Activated naive CD4-positive, alpha-beta T cell treated with anti-CD3 and anti-CD28 coated beads, Interleukin-2, amount 50 U/mL, for 24 hours (primary cell): Measurements from ENCODE around the gene HS2ST1.

ENCODE experiments used
- H3K27ac Mint-ChIP-seq: one replicate; pipeline ENCODE4 v1.8.0; 2021; ENCODE audit warnings: mild to moderate bottlenecking, mixed read lengths
- H3K27me3 Mint-ChIP-seq: one replicate; pipeline ENCODE4 v1.8.0; 2021; ENCODE audit warnings: mixed read lengths
- H3K36me3 Mint-ChIP-seq: one replicate; pipeline ENCODE4 v1.8.0; 2021; ENCODE audit warnings: mixed read lengths
- H3K4me1 Mint-ChIP-seq: one replicate; pipeline ENCODE4 v1.8.0; 2021; ENCODE audit warnings: mixed read lengths
- H3K4me3 Mint-ChIP-seq: one replicate; pipeline ENCODE4 v1.8.0; 2021; ENCODE audit warnings: mild to moderate bottlenecking, mixed read lengths
- H3K9me3 Mint-ChIP-seq: one replicate; pipeline ENCODE4 v1.8.0; 2021; ENCODE audit warnings: mixed read lengths

The HS2ST1 gene

GRCh38 chr1:87130438-87130837, 216.0 kb downstream of the HS2ST1 start:
- Mint-ChIP-seq H3K27me3 (peaks cover 17% of the 10 kb centered on the region), H3K4me3 (no peak overlapping the region), H3K27ac (no peak overlapping the region), H3K4me1 (peaks cover 6% of the 10 kb centered on the region), H3K36me3 (no peaks in the 10 kb centered on the region), H3K9me3 (no peaks in the 10 kb centered on the region)

DNA sequence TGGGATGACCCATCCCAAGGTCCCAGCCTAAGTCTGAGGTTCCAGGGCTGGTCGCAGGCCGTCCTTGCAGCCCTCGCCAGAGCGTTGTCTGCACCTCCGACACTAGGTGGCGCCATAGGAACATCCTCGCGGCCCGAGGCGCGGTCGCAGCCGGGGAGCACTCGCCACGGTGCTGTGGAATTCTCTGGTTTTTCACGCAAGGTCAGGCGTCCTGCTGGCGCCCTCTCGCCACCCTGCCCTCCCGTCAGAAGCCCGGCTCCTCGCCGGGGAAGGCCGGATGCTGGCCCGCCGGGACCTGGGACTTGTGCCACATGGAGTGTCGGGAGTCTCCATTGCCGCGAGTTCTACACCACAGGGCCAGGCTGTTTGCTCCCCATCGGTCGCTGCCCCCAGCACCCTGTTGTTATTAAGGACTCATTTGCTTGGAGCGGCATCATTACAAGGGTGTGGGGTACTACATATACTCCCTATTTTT, 217.4 kb downstream of the HS2ST1 start:
- Mint-ChIP-seq H3K4me1 (peaks cover 6% of the 10 kb centered on the region), H3K36me3 (no peaks in the 10 kb centered on the region), H3K9me3 (no peaks in the 10 kb centered on the region), H3K4me3 (peak overlapping the region; percentile 84), H3K27ac (no peak overlapping the region), H3K27me3 (peaks cover 13% of the 10 kb centered on the region)

- no peaks in the 10 kb centered on the region for H3K9me3 Mint-ChIP-seq
- peaks cover 13% of the 10 kb centered on the region for H3K27me3 Mint-ChIP-seq
- H3K4me1 Mint-ChIP-seq, result peaks cover 6% of the 10 kb centered on the region
- H3K36me3 Mint-ChIP-seq, result no peaks in the 10 kb centered on the region
- no peak overlapping the region for H3K27ac Mint-ChIP-seq
- peak overlapping the region; percentile 84 for H3K4me3 Mint-ChIP-seq
Observed at GRCh38 chr1:87132284-87132870, 217.9 kb downstream of the HS2ST1 start.

DNA sequence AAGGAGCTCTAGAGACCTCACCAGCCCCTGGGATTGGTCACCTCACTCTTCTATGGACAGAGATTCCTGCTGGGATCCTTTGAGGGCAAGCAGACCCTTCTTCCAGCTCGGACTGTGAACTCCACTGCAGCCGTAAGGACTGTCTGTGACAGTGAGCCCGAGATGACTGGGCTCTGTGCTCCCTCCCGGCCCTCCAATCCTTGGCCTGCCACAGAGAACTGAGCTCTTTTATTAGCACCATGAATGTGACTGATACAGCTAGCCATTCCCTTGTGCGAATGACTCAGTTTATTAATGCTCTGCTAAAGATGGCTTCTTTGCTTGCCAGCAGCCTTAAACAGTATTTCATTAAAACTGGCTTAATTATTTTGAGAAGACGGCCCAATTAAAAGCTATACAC, 219.6 kb downstream of the HS2ST1 start:
- H3K4me1 Mint-ChIP-seq, result peaks cover 6% of the 10 kb centered on the region
- H3K9me3 Mint-ChIP-seq, result no peaks in the 10 kb centered on the region
- peaks cover 13% of the 10 kb centered on the region for H3K27me3 Mint-ChIP-seq
- no peak overlapping the region for H3K4me3 Mint-ChIP-seq
- H3K36me3 Mint-ChIP-seq, result no peaks in the 10 kb centered on the region
- peak overlapping the region; percentile 6 for H3K27ac Mint-ChIP-seq

GRCh38 chr1:87134625-87135328, 220.3 kb downstream of the HS2ST1 start:
- Mint-ChIP-seq H3K27ac (no peak overlapping the region), H3K27me3 (peaks cover 11% of the 10 kb centered on the region), H3K4me1 (peaks cover 6% of the 10 kb centered on the region), H3K4me3 (no peak overlapping the region), H3K9me3 (no peaks in the 10 kb centered on the region), H3K36me3 (no peaks in the 10 kb centered on the region)

GRCh38 chr1:87135329-87135712, 220.9 kb downstream of the HS2ST1 start:
- H3K9me3 Mint-ChIP-seq, result no peaks in the 10 kb centered on the region
- H3K4me3 Mint-ChIP-seq, result no peak overlapping the region
- no peaks in the 10 kb centered on the region for H3K36me3 Mint-ChIP-seq
- peaks cover 11% of the 10 kb centered on the region for H3K27me3 Mint-ChIP-seq
- H3K27ac Mint-ChIP-seq, result no peak overlapping the region
- peaks cover 6% of the 10 kb centered on the region for H3K4me1 Mint-ChIP-seq

- H3K27ac Mint-ChIP-seq, result no peak overlapping the region
- H3K4me1 Mint-ChIP-seq, result peaks cover 3% of the 10 kb centered on the region
- H3K36me3 Mint-ChIP-seq, result no peaks in the 10 kb centered on the region
- H3K9me3 Mint-ChIP-seq, result no peaks in the 10 kb centered on the region
- no peak overlapping the region for H3K4me3 Mint-ChIP-seq
- H3K27me3 Mint-ChIP-seq, result peaks cover 7% of the 10 kb centered on the region
Observed at GRCh38 chr1:87136607-87137341, 222.3 kb downstream of the HS2ST1 start.

DNA sequence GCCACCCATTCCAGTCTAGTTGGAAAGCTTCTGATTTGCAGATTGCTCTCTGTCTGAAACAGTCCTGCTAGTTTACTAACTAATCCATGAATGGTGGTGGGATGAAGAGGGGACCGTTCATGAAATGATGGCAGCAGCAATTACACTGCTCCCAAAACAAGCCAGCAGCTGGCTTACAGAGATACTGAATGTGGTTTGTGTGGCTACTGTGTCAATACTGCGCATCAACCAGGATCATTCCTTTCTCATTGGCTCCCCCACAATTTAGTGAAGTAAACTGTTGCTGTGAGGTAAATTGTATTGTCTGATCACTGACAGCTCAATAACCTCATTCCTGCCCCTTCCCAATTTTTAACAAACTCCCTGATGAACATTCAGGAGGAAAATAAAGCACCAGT, 222.9 kb downstream of the HS2ST1 start:
- Mint-ChIP-seq H3K27ac (no peak overlapping the region), H3K9me3 (no peaks in the 10 kb centered on the region), H3K4me3 (no peak overlapping the region), H3K27me3 (peaks cover 6% of the 10 kb centered on the region), H3K36me3 (no peaks in the 10 kb centered on the region), H3K4me1 (no peaks in the 10 kb centered on the region)

- Mint-ChIP-seq H3K4me3 (no peak overlapping the region), H3K36me3 (no peaks in the 10 kb centered on the region), H3K4me1 (no peaks in the 10 kb centered on the region), H3K9me3 (no peaks in the 10 kb centered on the region), H3K27me3 (peaks cover 5% of the 10 kb centered on the region), H3K27ac (no peak overlapping the region)
Observed at GRCh38 chr1:87140831-87141540, 226.6 kb downstream of the HS2ST1 start.

DNA sequence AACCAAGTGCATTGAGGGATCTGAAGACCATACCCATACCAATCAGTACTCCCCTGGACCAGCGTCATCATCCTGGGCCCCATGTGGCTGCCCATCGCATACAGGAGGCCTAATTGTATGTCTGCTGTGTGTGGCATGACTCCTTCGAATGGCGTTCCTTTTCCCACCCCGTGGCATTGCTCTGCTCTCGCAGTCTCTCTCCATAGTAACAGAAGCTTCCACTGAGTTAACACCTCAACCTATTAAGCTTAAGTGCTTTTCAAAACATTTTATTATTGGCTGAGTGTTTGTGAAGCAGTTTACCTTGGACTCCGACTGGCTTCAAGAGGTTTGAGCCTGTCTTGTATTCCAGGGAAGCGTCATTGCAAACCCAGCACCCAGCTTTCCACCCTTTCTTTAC, 227.1 kb downstream of the HS2ST1 start:
- Mint-ChIP-seq H3K27ac (no peak overlapping the region), H3K27me3 (peaks cover 6% of the 10 kb centered on the region), H3K4me1 (no peaks in the 10 kb centered on the region), H3K9me3 (no peaks in the 10 kb centered on the region), H3K36me3 (no peaks in the 10 kb centered on the region), H3K4me3 (no peak overlapping the region)

- H3K27me3 Mint-ChIP-seq, result peaks cover 6% of the 10 kb centered on the region
- no peaks in the 10 kb centered on the region for H3K9me3 Mint-ChIP-seq
- no peaks in the 10 kb centered on the region for H3K4me1 Mint-ChIP-seq
- H3K27ac Mint-ChIP-seq, result no peak overlapping the region
- H3K36me3 Mint-ChIP-seq, result no peaks in the 10 kb centered on the region
- H3K4me3 Mint-ChIP-seq, result no peak overlapping the region
Observed at GRCh38 chr1:87143413-87144135, 229.1 kb downstream of the HS2ST1 start.

GRCh38 chr1:87144316-87144895, 230.0 kb downstream of the HS2ST1 start:
- no peaks in the 10 kb centered on the region for H3K36me3 Mint-ChIP-seq

GRCh38 chr1:87144981-87145380, 230.5 kb downstream of the HS2ST1 start:
- H3K4me3 Mint-ChIP-seq, result no peak overlapping the region
- no peaks in the 10 kb centered on the region for H3K9me3 Mint-ChIP-seq
- H3K36me3 Mint-ChIP-seq, result no peaks in the 10 kb centered on the region
- H3K27me3 Mint-ChIP-seq, result peaks cover 11% of the 10 kb centered on the region
- H3K27ac Mint-ChIP-seq, result no peak overlapping the region
- no peaks in the 10 kb centered on the region for H3K4me1 Mint-ChIP-seq

More at GRCh38 chr1:87144316-87144895, 230.0 kb downstream of the HS2ST1 start:
- no peaks in the 10 kb centered on the region for H3K4me1 Mint-ChIP-seq
- no peak overlapping the region for H3K27ac Mint-ChIP-seq
- H3K9me3 Mint-ChIP-seq, result no peaks in the 10 kb centered on the region
- no peak overlapping the region for H3K4me3 Mint-ChIP-seq
- peaks cover 9% of the 10 kb centered on the region for H3K27me3 Mint-ChIP-seq

DNA sequence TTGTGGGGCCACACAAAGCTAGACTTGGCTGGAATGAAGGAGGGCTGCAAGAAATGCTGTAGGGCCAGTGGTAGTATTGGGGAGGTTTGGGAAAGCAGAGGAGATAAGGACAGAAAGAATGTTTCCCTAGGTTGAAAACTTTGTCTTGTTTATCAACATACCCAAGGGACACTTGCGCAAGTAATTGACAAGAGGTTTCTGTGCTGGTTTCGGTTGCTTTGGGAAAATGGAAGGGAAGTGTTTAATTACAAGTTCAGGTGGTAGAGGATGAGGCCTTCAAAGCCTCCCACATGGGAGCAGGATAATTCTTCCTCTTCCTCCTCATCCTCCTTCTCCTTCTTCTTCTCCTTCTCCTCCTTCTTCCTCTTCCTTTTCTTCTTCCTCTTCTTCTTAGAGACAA, 232.1 kb downstream of the HS2ST1 start:
- Mint-ChIP-seq H3K36me3 (no peaks in the 10 kb centered on the region), H3K4me1 (peaks cover 5% of the 10 kb centered on the region), H3K4me3 (no peak overlapping the region), H3K9me3 (no peaks in the 10 kb centered on the region), H3K27me3 (peaks cover 15% of the 10 kb centered on the region), H3K27ac (no peak overlapping the region)

DNA sequence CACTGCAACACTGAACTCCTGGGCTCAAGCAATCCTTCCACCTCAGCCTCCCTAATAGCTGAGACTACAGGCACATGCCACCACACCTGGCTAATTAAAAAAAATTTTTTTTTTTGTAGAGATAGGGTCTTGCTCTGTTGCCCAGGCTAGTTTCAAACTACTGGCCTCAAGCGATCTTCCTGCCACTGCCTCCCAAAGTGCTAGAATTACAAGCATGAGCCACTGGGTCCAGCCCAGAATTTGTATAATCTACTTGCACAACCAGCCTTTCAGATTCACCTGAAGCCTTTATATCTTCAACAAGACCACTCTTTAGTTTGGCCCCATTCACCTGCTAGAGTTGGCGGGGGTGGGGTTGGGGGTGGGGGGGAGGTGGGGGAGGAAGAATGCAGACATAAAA, 232.6 kb downstream of the HS2ST1 start:
- peaks cover 20% of the 10 kb centered on the region for H3K27me3 Mint-ChIP-seq
- no peak overlapping the region for H3K27ac Mint-ChIP-seq
- H3K4me1 Mint-ChIP-seq, result peaks cover 10% of the 10 kb centered on the region

More for the DNA sequence above, 232.6 kb downstream of the HS2ST1 start:
- H3K36me3 Mint-ChIP-seq, result no peaks in the 10 kb centered on the region
- no peak overlapping the region for H3K4me3 Mint-ChIP-seq
- H3K9me3 Mint-ChIP-seq, result no peaks in the 10 kb centered on the region
